Measurements from ENCODE around the gene PTCRA. TPM values are rescaled to one million over a fixed set of nuclear protein-coding genes. Genes with fewer than 3 reads are reported as not detected.
"Not testable (repeated sequence)": the region's sequence is repeated elsewhere in the genome, so short reads cannot be mapped to it uniquely, and the experiment has no call there.

The PTCRA gene
- total RNA-seq, 4 donors from 2014 or later: not detected

- H3K27ac ChIP-seq: peak overlapping the region; percentile 3 to 53 (median 38)
- TF ChIP-seq CTCF (IDR thresholded peaks at IDR 0.05) (no peak), POLR2A (IDR thresholded peaks at IDR 0.05) (no peak)
- H3K36me3 ChIP-seq: peaks cover 0 to 21% (median 4%) of the 10 kb centered on the region in 3 donors
- H3K4me1 ChIP-seq: peaks cover 5 to 43% (median 13%) of the 10 kb centered on the region in 3 donors
- intact Hi-C loops (cut with DNase I): loop anchor here (5.0 to 10.0 kb wide), 2 partner anchors 153 to 215 kb away; partner anchors contain the start of gene PRPH2
- 44 to 52% methylated on average over 3 of the region's 3 CpGs for WGBS, 2 donors
- H3K27me3 ChIP-seq: no peaks in the 10 kb centered on the region
- H3K9me3 ChIP-seq: no peaks in the 10 kb centered on the region
- H3K4me3 ChIP-seq: no peak overlapping the region
- no peak for DNase-seq
Measured at GRCh38 chr6:42877695-42878094, 38.2 kb upstream of the PTCRA start.

GRCh38 chr6:42879372-42880239 lies 36.2 kb upstream of the PTCRA start, which contains the start of gene RPL7L1:
Gene RPL7L1 (plus strand): TSS chr6:42879616. CDS start chr6:42879911, 295 bp downstream.
- 0% methylated on average over 27 to 38 of the region's 41 CpGs for WGBS, 2 donors
- Histone ChIP-seq H3K27ac (peak within 1 kb of the TSS; percentile 81 to 96 (median 94)), H3K4me3 (peak within 1 kb of the TSS; percentile 48 to 91 (median 83)), H3K4me1 (peaks cover 5 to 47% (median 13%) of the 10 kb centered on the region in 3 donors), H3K9me3 (no peaks in the 10 kb centered on the region), H3K27me3 (no peaks in the 10 kb centered on the region), H3K36me3 (peaks cover 10 to 40% (median 20%) of the 10 kb centered on the region in 3 donors)
- peak; percentile 30 for DNase-seq
- intact Hi-C loops (cut with DNase I): loop anchor here (5.0 to 10.0 kb wide), 2 partner anchors 155 to 217 kb away; partner anchors contain the start of gene PRPH2
- TF ChIP-seq POLR2A (IDR thresholded peaks at IDR 0.05) (peak in 2 of 4 donors; percentile 60 to 67), CTCF (IDR thresholded peaks at IDR 0.05) (peak in 3 of 6 experiments; percentile 42 to 50 (median 42))

- H3K4me1 ChIP-seq: peaks cover 5 to 47% (median 13%) of the 10 kb centered on the region in 3 donors
- H3K27ac ChIP-seq: peak overlapping the region; percentile 81 to 96 (median 94)
- H3K36me3 ChIP-seq: peaks cover 10 to 47% (median 27%) of the 10 kb centered on the region in 3 donors
- H3K27me3 ChIP-seq; DNase-seq; intact Hi-C loops (cut with DNase I); H3K9me3 ChIP-seq: not testable (repeated sequence)
- WGBS, 2 donors: 9 to 10% methylated on average over 21 of the region's 25 CpGs
- H3K4me3 ChIP-seq: peak overlapping the region; percentile 48 to 91 (median 83)
Measured at GRCh38 chr6:42880240-42880817, 35.5 kb upstream of the PTCRA start.

- H3K4me3 ChIP-seq: peak overlapping the region; percentile 48 to 91 (median 83)
- H3K27me3 ChIP-seq; DNase-seq; intact Hi-C loops (cut with DNase I); H3K9me3 ChIP-seq: not testable (repeated sequence)
- H3K4me1 ChIP-seq: peaks cover 5 to 47% (median 13%) of the 10 kb centered on the region in 3 donors
- peak overlapping the region in 3 of 4 donors; percentile 81 to 96 (median 95) for H3K27ac ChIP-seq
- 78 to 79% methylated on average over 11 to 12 of the region's 12 CpGs for WGBS, 2 donors
- peaks cover 10 to 53% (median 33%) of the 10 kb centered on the region in 3 donors for H3K36me3 ChIP-seq
Measured at GRCh38 chr6:42880871-42881270, 35.0 kb upstream of the PTCRA start.

- Histone ChIP-seq H3K27ac (no peak overlapping the region), H3K36me3 (peaks cover 10 to 84% (median 38%) of the 10 kb centered on the region in 3 donors), H3K4me3 (no peak overlapping the region), H3K4me1 (peaks cover 9 to 44% (median 12%) of the 10 kb centered on the region in 3 donors), H3K27me3 (no peaks in the 10 kb centered on the region), H3K9me3 (no peaks in the 10 kb centered on the region)
- intact Hi-C loops (cut with DNase I): no loop called here
- no peak for DNase-seq
- TF ChIP-seq POLR2A (IDR thresholded peaks at IDR 0.05) (no peak), CTCF (IDR thresholded peaks at IDR 0.05) (no peak)
- 69 to 76% methylated on average over 4 of the region's 4 CpGs for WGBS, 2 donors
Measured at GRCh38 chr6:42885702-42886101, 30.2 kb upstream of the PTCRA start.

GRCh38 chr6:42888201-42888600 lies 27.7 kb upstream of the PTCRA start:
- whole genome bisulfite sequencing, 2 donors: 83 to 100% methylated on average over 3 to 4 of the region's 4 CpGs
- DNase-seq; H3K9me3 ChIP-seq; intact Hi-C loops (cut with DNase I); H3K4me3 ChIP-seq; H3K27ac ChIP-seq; H3K27me3 ChIP-seq: not testable (repeated sequence)
- Histone ChIP-seq H3K4me1 (peaks cover 9 to 28% (median 10%) of the 10 kb centered on the region in 3 donors), H3K36me3 (peaks cover 10 to 59% (median 32%) of the 10 kb centered on the region in 3 donors)

All from esophagus squamous epithelium (tissue), 5 donors.